CD14-positive monocyte (primary cell): ENCODE data around the gene FNDC11. TPM values are rescaled to one million over a fixed set of nuclear protein-coding genes. Genes with fewer than 3 reads are reported as not detected.

Experiments used
- DNase-seq, 3 donors: peaks; one replicate each; pipeline ENCODE4 v3.0.0-alpha.2; 2011 to 2022
- H2AFZ ChIP-seq: 2 replicates; pipeline ENCODE4 v1.6.0; 2012; ENCODE audit warnings: mild to moderate bottlenecking, low read depth, low read length, inconsistent platforms; ENCODE audit not compliant: insufficient read depth, poor library complexity, severe bottlenecking
- H3K27ac ChIP-seq, 2 donors: 1 replicate in 1 of 2; 2 replicates in 1 of 2; pipeline ENCODE4 v1.5.1; 2012 to 2013; ENCODE audit warnings: low read length in 2 of 2, control low read depth in 1 of 2, inconsistent platforms in 1 of 2, low read depth in 1 of 2, mild to moderate bottlenecking in 1 of 2
- H3K27me3 ChIP-seq, 2 donors: one replicate each; pipeline versions ENCODE4 v1.6.0 to v1.6.1; 2011 to 2013; ENCODE audit warnings: low read length in 2 of 2; ENCODE audit not compliant: control insufficient read depth in 2 of 2, insufficient read depth in 2 of 2
- H3K36me3 ChIP-seq, 2 donors: replicated peaks in 1 of 2; 1 replicate in 1 of 2; 2 replicates in 1 of 2; pipeline versions ENCODE4 v1.5.1 to v1.6.1; 2012 to 2013; ENCODE audit warnings: low read length in 2 of 2, control low read depth in 1 of 2, inconsistent platforms in 1 of 2, mild to moderate bottlenecking in 1 of 2; ENCODE audit not compliant: insufficient read depth in 2 of 2, control insufficient read depth in 1 of 2
- H3K4me1 ChIP-seq, 2 donors: 1 replicate in 1 of 2; 2 replicates in 1 of 2; pipeline versions ENCODE4 v1.5.1 to v1.6.1; 2012 to 2013; ENCODE audit warnings: low read length in 2 of 2, control low read depth in 1 of 2, inconsistent platforms in 1 of 2, mild to moderate bottlenecking in 1 of 2, moderate library complexity in 1 of 2; ENCODE audit not compliant: insufficient read depth in 2 of 2, control insufficient read depth in 1 of 2
- H3K4me2 ChIP-seq: replicated peaks from 2 replicates; pipeline ENCODE3; 2012; ENCODE audit warnings: low read length, moderate library complexity, mild to moderate bottlenecking; ENCODE audit not compliant: poor library complexity, severe bottlenecking; ENCODE audit errors: extremely low read depth
- H3K4me3 ChIP-seq, 3 experiments: fragments of 200-600 bp in 1 of 3; sonication (generic) in 1 of 3; replicated peaks in 1 of 3; 1 replicate in 2 of 3; 2 replicates in 1 of 3; pipeline ENCODE4 v1.5.1; 2011 to 2013; ENCODE audit warnings: low read length in 3 of 3, mild to moderate bottlenecking in 3 of 3, control low read depth in 2 of 3, low read depth in 2 of 3, inconsistent platforms in 1 of 3, moderate library complexity in 1 of 3
- H3K79me2 ChIP-seq: 2 replicates; pipeline ENCODE4 v1.6.0; 2012; ENCODE audit warnings: mild to moderate bottlenecking, control low read depth, inconsistent platforms, low read length, moderate library complexity; ENCODE audit not compliant: insufficient read depth
- H3K9ac ChIP-seq: 2 replicates; pipeline ENCODE4 v1.6.0; 2017; ENCODE audit warnings: low read length, mild to moderate bottlenecking; ENCODE audit not compliant: insufficient read depth, poor library complexity, severe bottlenecking
- H3K9me3 ChIP-seq, 2 donors: replicated peaks in 1 of 2; 1 replicate in 1 of 2; 2 replicates in 1 of 2; pipeline versions ENCODE4 v1.5.1 to v1.6.1; 2012 to 2013; ENCODE audit warnings: low read length in 2 of 2, control low read depth in 1 of 2; ENCODE audit not compliant: control insufficient read depth in 1 of 2, insufficient read depth in 1 of 2
- H4K20me1 ChIP-seq: 2 replicates; pipeline ENCODE4 v1.6.0; 2012; ENCODE audit warnings: mild to moderate bottlenecking, low read length, control low read depth, moderate library complexity; ENCODE audit not compliant: insufficient read depth
- H3K27ac Mint-ChIP-seq, 7 donors: one replicate each; pipeline ENCODE4 v1.8.0; 2020; ENCODE audit warnings: mild to moderate bottlenecking in 7 of 7, mixed read lengths in 7 of 7, moderate library complexity in 6 of 7, inconsistent platforms in 2 of 7
- H3K27me3 Mint-ChIP-seq, 3 donors: one replicate each; pipeline ENCODE4 v1.8.0; 2021 to 2022; ENCODE audit warnings: low read depth in 3 of 3, mild to moderate bottlenecking in 3 of 3, mixed read lengths in 3 of 3, moderate library complexity in 3 of 3, inconsistent platforms in 1 of 3
- H3K36me3 Mint-ChIP-seq, 2 donors: one replicate each; pipeline ENCODE4 v1.8.0; 2020; ENCODE audit warnings: mixed read lengths in 2 of 2, inconsistent platforms in 1 of 2, mild to moderate bottlenecking in 1 of 2
- H3K4me1 Mint-ChIP-seq: one replicate; pipeline ENCODE4 v1.8.0; 2020; ENCODE audit warnings: mild to moderate bottlenecking, mixed read lengths
- H3K4me3 Mint-ChIP-seq, 2 donors: one replicate each; pipeline ENCODE4 v1.8.0; 2020; ENCODE audit warnings: mild to moderate bottlenecking in 2 of 2, mixed read lengths in 2 of 2, moderate library complexity in 1 of 2
- H3K9me3 Mint-ChIP-seq, 7 donors: one replicate each; pipeline ENCODE4 v1.8.0; 2020 to 2022; ENCODE audit warnings: mixed read lengths in 7 of 7, mild to moderate bottlenecking in 6 of 7, moderate library complexity in 6 of 7, inconsistent platforms in 2 of 7
- WGBS: methylation state at CpG from one replicate; pipeline ENCODE4 v1.1.5; 2013; ENCODE audit warnings: missing lambda C conversion rate; ENCODE audit not compliant: insufficient coverage; 5-methylcytosine and 5-hydroxymethylcytosine counted together
- intact Hi-C, 2 donors: fragments of 100-400 bp; cut with micrococcal nuclease; formaldehyde crosslinking; loops; one replicate each; pipeline versions ENCODE4 v1.15.0 to v1.15.1; 2023
- polyA plus RNA-seq, 3 donors: library from polyadenylated mRNA; depleted of rRNA in 1 of 3; unstranded in 2 of 3; stranded (reverse) in 1 of 3; fragments of 300-500 nt in 2 of 3; fragments of >200 nt in 1 of 3; fragmentation: Illumina TruSeq in 2 of 3; gene quantifications; 1 replicate in 2 of 3; 2 replicates in 1 of 3; pipeline ENCODE4 v1.2.3, GENCODE V29; 2012 to 2021
- TF ChIP-seq, protein P1 (sequence below): fragments of 200-600 bp; IDR thresholded peaks from one replicate; pipeline ENCODE4 v1.8.0; 2022; ENCODE audit warnings: antibody characterized with exemption, mild to moderate bottlenecking

FNDC11 gene
- polyA plus RNA-seq, 3 donors: 0.23 TPM; not detected in 2

DNA sequence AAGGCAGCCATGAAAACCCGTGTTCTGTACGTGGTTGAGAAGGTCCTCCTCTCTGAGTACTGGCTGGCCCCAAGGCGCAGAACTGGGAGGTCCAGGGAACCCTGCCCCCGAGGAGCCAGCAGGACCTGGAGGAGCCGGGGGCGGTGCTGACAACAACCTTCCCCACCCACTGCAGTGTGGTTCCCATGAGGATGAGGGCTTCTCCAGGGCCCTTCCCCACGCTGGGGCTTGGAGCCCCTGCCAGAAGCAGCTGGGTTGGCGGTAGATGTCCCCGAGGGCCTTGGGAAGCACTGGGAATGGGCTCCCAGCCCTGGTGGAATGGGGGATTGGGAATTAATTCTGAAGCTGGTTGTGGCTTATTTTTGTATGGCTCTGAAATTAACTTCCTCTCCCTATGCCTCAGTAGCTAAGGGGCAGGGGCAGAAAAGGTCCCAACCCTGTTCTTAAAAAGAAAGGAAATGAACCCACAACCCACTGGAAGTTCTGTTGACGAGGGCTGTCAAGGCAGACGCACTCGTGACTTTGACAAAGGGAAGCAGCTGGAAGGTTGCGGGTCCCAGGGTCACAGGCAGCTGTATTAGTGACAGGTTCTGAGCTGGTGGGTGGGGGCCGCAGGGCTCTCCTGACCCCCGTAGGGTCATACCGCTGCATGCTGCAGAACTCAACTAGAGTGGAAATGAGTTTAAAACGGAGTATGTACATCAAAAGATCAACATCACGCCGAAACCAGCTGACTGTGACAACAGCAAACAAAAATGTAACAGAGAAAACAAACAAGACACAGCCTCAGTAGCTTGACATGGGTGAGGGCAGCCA lies 34.0 kb downstream of the FNDC11 start:
- Mint-ChIP-seq H3K9me3 (no peaks in the 10 kb centered on the region), H3K27me3 (peaks cover 6 to 10% (median 9%) of the 10 kb centered on the region in 3 donors), H3K4me3 (no peak overlapping the region), H3K4me1 (peaks cover 13% of the 10 kb centered on the region), H3K36me3 (peaks cover 42 to 58% of the 10 kb centered on the region in 2 donors), H3K27ac (peak overlapping the region in 5 of 7 donors; percentile 52 to 77 (median 66))
- no peaks in the 10 kb centered on the region for H3K27me3 ChIP-seq
- no peak overlapping the region for H3K4me2 ChIP-seq
- H3K36me3 ChIP-seq: peaks cover 29 to 41% of the 10 kb centered on the region in 2 donors
- no peak overlapping the region for H3K9ac ChIP-seq
- TF ChIP-seq, protein P1, sequence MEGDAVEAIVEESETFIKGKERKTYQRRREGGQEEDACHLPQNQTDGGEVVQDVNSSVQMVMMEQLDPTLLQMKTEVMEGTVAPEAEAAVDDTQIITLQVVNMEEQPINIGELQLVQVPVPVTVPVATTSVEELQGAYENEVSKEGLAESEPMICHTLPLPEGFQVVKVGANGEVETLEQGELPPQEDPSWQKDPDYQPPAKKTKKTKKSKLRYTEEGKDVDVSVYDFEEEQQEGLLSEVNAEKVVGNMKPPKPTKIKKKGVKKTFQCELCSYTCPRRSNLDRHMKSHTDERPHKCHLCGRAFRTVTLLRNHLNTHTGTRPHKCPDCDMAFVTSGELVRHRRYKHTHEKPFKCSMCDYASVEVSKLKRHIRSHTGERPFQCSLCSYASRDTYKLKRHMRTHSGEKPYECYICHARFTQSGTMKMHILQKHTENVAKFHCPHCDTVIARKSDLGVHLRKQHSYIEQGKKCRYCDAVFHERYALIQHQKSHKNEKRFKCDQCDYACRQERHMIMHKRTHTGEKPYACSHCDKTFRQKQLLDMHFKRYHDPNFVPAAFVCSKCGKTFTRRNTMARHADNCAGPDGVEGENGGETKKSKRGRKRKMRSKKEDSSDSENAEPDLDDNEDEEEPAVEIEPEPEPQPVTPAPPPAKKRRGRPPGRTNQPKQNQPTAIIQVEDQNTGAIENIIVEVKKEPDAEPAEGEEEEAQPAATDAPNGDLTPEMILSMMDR: no peak
- no peak overlapping the region for H3K4me3 ChIP-seq
- H4K20me1 ChIP-seq: peaks cover 4% of the 10 kb centered on the region
- no peak overlapping the region for H3K27ac ChIP-seq
- no peaks in the 10 kb centered on the region for H3K9me3 ChIP-seq
- no peak overlapping the region for H2AFZ ChIP-seq
- H3K4me1 ChIP-seq: peaks cover 0 to 7% of the 10 kb centered on the region in 2 donors
- DNase-seq: peak in 1 of 3 donors; percentile 7
- 19% methylated on average over 14 of the region's 19 CpGs for WGBS
- no peaks in the 10 kb centered on the region for H3K79me2 ChIP-seq
- intact Hi-C loops: no loop called here

DNA sequence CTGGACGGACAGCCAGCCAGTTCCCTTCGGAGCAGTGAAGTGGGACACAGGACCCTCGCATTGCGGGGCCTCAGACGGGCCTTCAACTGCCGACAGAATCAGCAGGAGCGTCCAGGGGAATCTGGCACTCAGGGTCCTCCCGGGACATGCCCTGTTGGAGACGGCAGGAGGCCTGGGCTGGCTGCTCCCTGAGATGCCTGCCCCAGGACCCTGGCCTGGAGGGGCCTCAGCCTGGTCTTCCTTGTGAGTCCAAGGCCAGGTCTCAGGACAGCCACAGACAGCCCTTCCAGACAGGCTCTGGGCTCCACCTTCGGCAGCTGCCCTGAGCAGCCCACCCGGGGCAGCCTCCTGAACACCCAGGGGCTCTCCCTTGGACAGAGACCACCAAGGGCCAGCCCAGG lies 34.7 kb downstream of the FNDC11 start:
- no peak overlapping the region for H3K9ac ChIP-seq
- peaks cover 6 to 11% (median 7%) of the 10 kb centered on the region in 3 donors for H3K27me3 Mint-ChIP-seq
- no peak overlapping the region for H3K27ac ChIP-seq
- peaks cover 4% of the 10 kb centered on the region for H4K20me1 ChIP-seq
- WGBS: 91% methylated on average over 11 of the region's 11 CpGs
- H3K9me3 ChIP-seq: no peaks in the 10 kb centered on the region
- TF ChIP-seq, protein P1: no peak
- no peaks in the 10 kb centered on the region for H3K27me3 ChIP-seq
- peak overlapping the region in 1 of 7 donors; percentile 72 for H3K27ac Mint-ChIP-seq
- H3K4me2 ChIP-seq: no peak overlapping the region
- DNase-seq: no peak
- intact Hi-C loops: no loop called here
- no peak overlapping the region for H2AFZ ChIP-seq
- peaks cover 0 to 7% of the 10 kb centered on the region in 2 donors for H3K4me1 ChIP-seq
- H3K79me2 ChIP-seq: no peaks in the 10 kb centered on the region
- H3K4me3 ChIP-seq: no peak overlapping the region
- peaks cover 49 to 65% of the 10 kb centered on the region in 2 donors for H3K36me3 Mint-ChIP-seq
- H3K4me1 Mint-ChIP-seq: peaks cover 13% of the 10 kb centered on the region
- no peak overlapping the region for H3K4me3 Mint-ChIP-seq
- peaks cover 32 to 48% of the 10 kb centered on the region in 2 donors for H3K36me3 ChIP-seq
- H3K9me3 Mint-ChIP-seq: no peaks in the 10 kb centered on the region
